ENCODE data around the gene VAMP8.

DNA sequence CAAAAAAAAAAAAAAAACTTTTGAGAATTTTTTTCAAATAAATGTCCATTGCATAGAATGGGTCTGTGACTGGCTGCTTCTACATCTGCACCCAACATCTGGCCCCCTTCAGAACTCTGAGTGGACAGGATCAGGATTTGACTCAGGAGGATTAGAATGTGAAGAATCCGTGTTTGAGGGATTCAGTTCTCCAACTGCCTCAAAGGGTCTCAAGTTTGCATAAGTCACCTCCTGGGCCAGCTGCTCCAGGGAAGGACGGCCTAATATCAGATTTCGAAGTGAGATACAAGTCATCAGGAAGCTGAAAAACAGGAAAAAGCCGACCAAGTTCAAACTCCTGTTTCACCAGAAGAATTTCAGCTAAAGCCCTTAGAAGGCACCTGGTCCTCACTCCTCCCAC is 27.6 kb upstream of the VAMP8 start:
- TF ChIP-seq POLR2AphosphoS5 (IDR thresholded peaks at IDR 0.05; ENCODE audit: low read depth, low read length) (no peak), EGR1 (IDR thresholded peaks at IDR 0.05; ENCODE audit: borderline replicate concordance, low read depth, low read length) (no peak), NRF1 (IDR thresholded peaks at IDR 0.05; ENCODE audit: low read depth, low read length) (no peak), POLR2A (IDR thresholded peaks at IDR 0.05; ENCODE audit: control extremely low read depth in 1 of 2, low read depth in 2 of 2, low read length in 2 of 2) (no peak), TAF7 (optimal IDR thresholded peaks at IDR 0.05; ENCODE audit: borderline replicate concordance, low read depth, low read length) (no peak), EP300 (IDR thresholded peaks at IDR 0.05; ENCODE audit: borderline replicate concordance in 1 of 2, low read depth in 2 of 2, low read length in 2 of 2) (no peak), SP4 (IDR thresholded peaks at IDR 0.05; ENCODE audit: low read length) (no peak)
- TF ChIP-seq, protein P1, sequence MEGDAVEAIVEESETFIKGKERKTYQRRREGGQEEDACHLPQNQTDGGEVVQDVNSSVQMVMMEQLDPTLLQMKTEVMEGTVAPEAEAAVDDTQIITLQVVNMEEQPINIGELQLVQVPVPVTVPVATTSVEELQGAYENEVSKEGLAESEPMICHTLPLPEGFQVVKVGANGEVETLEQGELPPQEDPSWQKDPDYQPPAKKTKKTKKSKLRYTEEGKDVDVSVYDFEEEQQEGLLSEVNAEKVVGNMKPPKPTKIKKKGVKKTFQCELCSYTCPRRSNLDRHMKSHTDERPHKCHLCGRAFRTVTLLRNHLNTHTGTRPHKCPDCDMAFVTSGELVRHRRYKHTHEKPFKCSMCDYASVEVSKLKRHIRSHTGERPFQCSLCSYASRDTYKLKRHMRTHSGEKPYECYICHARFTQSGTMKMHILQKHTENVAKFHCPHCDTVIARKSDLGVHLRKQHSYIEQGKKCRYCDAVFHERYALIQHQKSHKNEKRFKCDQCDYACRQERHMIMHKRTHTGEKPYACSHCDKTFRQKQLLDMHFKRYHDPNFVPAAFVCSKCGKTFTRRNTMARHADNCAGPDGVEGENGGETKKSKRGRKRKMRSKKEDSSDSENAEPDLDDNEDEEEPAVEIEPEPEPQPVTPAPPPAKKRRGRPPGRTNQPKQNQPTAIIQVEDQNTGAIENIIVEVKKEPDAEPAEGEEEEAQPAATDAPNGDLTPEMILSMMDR (IDR thresholded peaks at IDR 0.05; ENCODE audit: control extremely low read depth in 1 of 3, insufficient read depth in 1 of 3, low read depth in 1 of 3, low read length in 3 of 3), result no peak

Data from H1 (cell line).